ENCODE data around the gene CECR2. TPM values are rescaled to one million over a fixed set of nuclear protein-coding genes. Genes with fewer than 3 reads are reported as not detected.

CECR2 gene
- polyA plus RNA-seq, 1 of the 3 experiments (the other 2 are of a cell fraction): not detected

DNA sequence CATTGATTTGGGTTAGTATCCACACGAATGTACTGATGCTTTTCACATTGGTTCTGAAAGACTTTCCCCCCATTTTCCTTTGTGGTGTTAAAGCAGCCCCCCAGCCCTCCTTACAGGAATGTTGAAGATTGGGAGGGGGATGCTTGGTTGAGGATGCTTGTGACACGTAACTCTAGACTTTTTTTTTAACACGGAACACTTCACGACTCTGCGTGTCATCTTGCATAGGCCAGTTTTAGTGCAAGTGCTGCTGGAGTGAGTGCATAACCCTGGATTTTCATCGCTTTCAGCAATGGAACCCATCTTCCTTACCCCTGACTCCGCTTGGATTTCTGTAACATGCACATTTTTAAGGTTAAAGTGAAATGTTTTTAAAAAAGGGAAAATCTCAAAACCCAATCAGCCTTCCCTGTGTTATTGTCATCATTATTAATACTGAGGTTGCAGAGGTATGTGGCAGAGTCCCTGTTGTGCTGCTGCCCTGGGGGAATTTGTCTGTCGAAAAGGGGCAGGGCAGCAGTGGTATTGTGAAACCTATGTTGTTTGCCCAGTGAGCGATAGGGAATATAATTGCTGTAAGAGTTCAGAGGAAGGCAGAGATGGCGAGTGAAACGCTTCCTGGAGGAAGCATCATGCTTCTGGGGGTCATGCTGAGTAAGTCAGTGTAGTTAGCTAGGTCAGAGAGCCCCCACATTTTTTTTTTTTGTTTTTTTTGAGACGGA, 12.1 kb downstream of the CECR2 start:
- H4K20me1 ChIP-seq (ENCODE audit: insufficient read depth): no peaks in the 10 kb centered on the region
- no peak overlapping the region for H3K9ac ChIP-seq
- H3K4me3 ChIP-seq (ENCODE audit: low read depth in 2 of 2, low read length in 1 of 2): no peak overlapping the region
- WGBS (ENCODE audit: low lambda C conversion rate): 18% methylated on average over 12 of the region's 12 CpGs
- H3K9me3 ChIP-seq: no peaks in the 10 kb centered on the region
- CTCF ChIA-PET: no interaction called here
- POLR2A ChIA-PET: no interaction called here
- no peak overlapping the region for H2AFZ ChIP-seq (ENCODE audit: low read depth)
- TF ChIP-seq USF1 (IDR thresholded peaks at IDR 0.05; ENCODE audit: borderline replicate concordance, low read depth) (no peak), GABPA (IDR thresholded peaks at IDR 0.05; ENCODE audit: low read depth) (no peak), NFIC (IDR thresholded peaks at IDR 0.05; ENCODE audit: borderline replicate concordance) (no peak), MXI1 (IDR thresholded peaks at IDR 0.05; ENCODE audit: low read depth, low read length) (no peak)
- TF ChIP-seq, protein P1, sequence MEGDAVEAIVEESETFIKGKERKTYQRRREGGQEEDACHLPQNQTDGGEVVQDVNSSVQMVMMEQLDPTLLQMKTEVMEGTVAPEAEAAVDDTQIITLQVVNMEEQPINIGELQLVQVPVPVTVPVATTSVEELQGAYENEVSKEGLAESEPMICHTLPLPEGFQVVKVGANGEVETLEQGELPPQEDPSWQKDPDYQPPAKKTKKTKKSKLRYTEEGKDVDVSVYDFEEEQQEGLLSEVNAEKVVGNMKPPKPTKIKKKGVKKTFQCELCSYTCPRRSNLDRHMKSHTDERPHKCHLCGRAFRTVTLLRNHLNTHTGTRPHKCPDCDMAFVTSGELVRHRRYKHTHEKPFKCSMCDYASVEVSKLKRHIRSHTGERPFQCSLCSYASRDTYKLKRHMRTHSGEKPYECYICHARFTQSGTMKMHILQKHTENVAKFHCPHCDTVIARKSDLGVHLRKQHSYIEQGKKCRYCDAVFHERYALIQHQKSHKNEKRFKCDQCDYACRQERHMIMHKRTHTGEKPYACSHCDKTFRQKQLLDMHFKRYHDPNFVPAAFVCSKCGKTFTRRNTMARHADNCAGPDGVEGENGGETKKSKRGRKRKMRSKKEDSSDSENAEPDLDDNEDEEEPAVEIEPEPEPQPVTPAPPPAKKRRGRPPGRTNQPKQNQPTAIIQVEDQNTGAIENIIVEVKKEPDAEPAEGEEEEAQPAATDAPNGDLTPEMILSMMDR (IDR thresholded peaks at IDR 0.05): no peak
- H3K4me1 ChIP-seq (ENCODE audit: control insufficient read depth in 1 of 2, insufficient read depth in 2 of 2, low read depth in 1 of 2, low read length in 1 of 2): no peaks in the 10 kb centered on the region
- H3K27me3 ChIP-seq (ENCODE audit: insufficient read depth): peaks cover 44% of the 10 kb centered on the region
- no peak overlapping the region for H3K27ac ChIP-seq (ENCODE audit: low read depth in 2 of 2, low read length in 1 of 2)
- H3K79me2 ChIP-seq (ENCODE audit: insufficient read depth): no peaks in the 10 kb centered on the region
- no peaks in the 10 kb centered on the region for H3K36me3 ChIP-seq (replicated peaks in 1 of 2; ENCODE audit: control insufficient read depth in 1 of 2, insufficient read depth in 2 of 2, low read length in 1 of 2)
- no peak overlapping the region for H3K4me2 ChIP-seq
- DNase-seq: no peak
- no peaks in the 10 kb centered on the region for H3K9me2 ChIP-seq
- H3F3A ChIP-seq (replicated peaks; ENCODE audit: insufficient read depth): no peaks in the 10 kb centered on the region

DNA sequence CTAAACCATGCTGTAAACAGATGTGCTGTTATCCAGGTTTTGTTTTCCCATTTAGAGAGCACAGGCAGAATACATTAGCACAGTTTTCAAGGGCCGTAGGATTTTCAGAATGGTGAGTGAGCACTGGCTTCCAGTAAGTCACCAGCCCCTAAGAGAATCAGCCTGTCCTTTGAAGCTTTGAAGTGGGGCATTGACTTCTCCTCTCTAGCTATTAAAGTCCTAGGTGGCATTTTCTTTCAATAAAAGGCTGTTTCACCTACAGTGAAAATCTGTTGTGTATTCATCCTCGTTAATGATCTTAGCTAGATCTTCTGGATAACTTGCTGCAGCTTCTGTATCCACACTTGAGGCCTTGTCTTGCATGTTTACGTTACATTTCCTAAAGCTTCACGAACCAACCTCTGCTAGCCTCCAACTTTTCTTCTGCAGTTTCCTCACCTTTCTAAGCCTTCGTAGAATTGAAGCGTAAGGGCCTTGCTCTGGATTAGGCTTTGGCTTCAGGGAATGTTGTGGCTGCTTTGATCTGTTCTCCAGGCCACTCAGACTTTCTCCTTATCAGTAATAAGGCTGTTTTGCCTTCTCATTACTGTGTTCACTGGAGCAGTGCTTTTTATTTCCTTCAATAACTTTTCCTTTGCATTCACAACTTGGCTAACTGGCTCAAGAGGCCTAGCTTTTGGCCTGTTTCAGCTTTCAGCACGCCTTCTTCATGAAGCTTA, 15.5 kb downstream of the CECR2 start:
- no peaks in the 10 kb centered on the region for H3K36me3 ChIP-seq (replicated peaks in 1 of 2; ENCODE audit: control insufficient read depth in 1 of 2, insufficient read depth in 2 of 2, low read length in 1 of 2)
- H3K4me2 ChIP-seq: no peak overlapping the region
- no peaks in the 10 kb centered on the region for H3K9me3 ChIP-seq
- CTCF ChIA-PET: no interaction called here
- H3K9me2 ChIP-seq: no peaks in the 10 kb centered on the region
- POLR2A ChIA-PET: no interaction called here
- H3K4me1 ChIP-seq (ENCODE audit: control insufficient read depth in 1 of 2, insufficient read depth in 2 of 2, low read depth in 1 of 2, low read length in 1 of 2): no peaks in the 10 kb centered on the region
- H3F3A ChIP-seq (replicated peaks; ENCODE audit: insufficient read depth): no peaks in the 10 kb centered on the region
- no peak overlapping the region for H3K9ac ChIP-seq
- H4K20me1 ChIP-seq (ENCODE audit: insufficient read depth): no peaks in the 10 kb centered on the region
- H3K27me3 ChIP-seq (ENCODE audit: insufficient read depth): peaks cover 49% of the 10 kb centered on the region; the same call in 1 of the 2 replicates
- no peak overlapping the region for H3K27ac ChIP-seq (ENCODE audit: low read depth in 2 of 2, low read length in 1 of 2)
- WGBS (ENCODE audit: low lambda C conversion rate): 16% methylated on average over 7 of the region's 7 CpGs
- H2AFZ ChIP-seq (ENCODE audit: low read depth): no peak overlapping the region
- H3K4me3 ChIP-seq (ENCODE audit: low read depth in 2 of 2, low read length in 1 of 2): no peak overlapping the region
- H3K79me2 ChIP-seq (ENCODE audit: insufficient read depth): no peaks in the 10 kb centered on the region
- TF ChIP-seq TAF1 (IDR thresholded peaks at IDR 0.05; ENCODE audit: borderline replicate concordance, low read depth, low read length): no peak
- no peak for DNase-seq

GRCh38 chr22:17387356-17387755, 18.1 kb downstream of the CECR2 start:
- H3K4me1 ChIP-seq (ENCODE audit: control insufficient read depth in 1 of 2, insufficient read depth in 2 of 2, low read depth in 1 of 2, low read length in 1 of 2): no peaks in the 10 kb centered on the region
- H3F3A ChIP-seq (replicated peaks; ENCODE audit: insufficient read depth): no peaks in the 10 kb centered on the region
- no peak overlapping the region for H3K4me2 ChIP-seq
- H3K4me3 ChIP-seq (ENCODE audit: low read depth in 2 of 2, low read length in 1 of 2): no peak overlapping the region
- H3K9ac ChIP-seq: no peak overlapping the region
- H3K36me3 ChIP-seq (replicated peaks in 1 of 2; ENCODE audit: control insufficient read depth in 1 of 2, insufficient read depth in 2 of 2, low read length in 1 of 2): no peaks in the 10 kb centered on the region
- H3K27me3 ChIP-seq (ENCODE audit: insufficient read depth): peaks cover 47% of the 10 kb centered on the region; the same call in 1 of the 2 replicates
- no peak overlapping the region for H3K27ac ChIP-seq (ENCODE audit: low read depth in 2 of 2, low read length in 1 of 2)
- H3K9me3 ChIP-seq: no peaks in the 10 kb centered on the region
- H2AFZ ChIP-seq (ENCODE audit: low read depth): no peak overlapping the region
- POLR2A ChIA-PET: no interaction called here
- no peaks in the 10 kb centered on the region for H3K79me2 ChIP-seq (ENCODE audit: insufficient read depth)
- 5% methylated on average over 9 of the region's 9 CpGs for WGBS (ENCODE audit: low lambda C conversion rate)
- no peaks in the 10 kb centered on the region for H4K20me1 ChIP-seq (ENCODE audit: insufficient read depth)
- no peak for DNase-seq
- no peaks in the 10 kb centered on the region for H3K9me2 ChIP-seq
- CTCF ChIA-PET: no interaction called here
- TF ChIP-seq PBX3 (IDR thresholded peaks at IDR 0.05): no peak
- TF ChIP-seq, protein P1 (IDR thresholded peaks at IDR 0.05): no peak
- no peak for TF ChIP-seq SMC3 (IDR thresholded peaks at IDR 0.05; ENCODE audit: low read depth, low read length)
- TF ChIP-seq JUND (IDR thresholded peaks at IDR 0.05): no peak
- TF ChIP-seq POLR2AphosphoS5 (IDR thresholded peaks at IDR 0.05; ENCODE audit: low read depth, low read length): no peak
- TF ChIP-seq YY1 (IDR thresholded peaks at IDR 0.05; ENCODE audit: low read depth): no peak
- no peak for TF ChIP-seq FOSL2 (IDR thresholded peaks at IDR 0.05; ENCODE audit: borderline replicate concordance, low read depth)
- TF ChIP-seq RCOR1 (IDR thresholded peaks at IDR 0.05; ENCODE audit: low read length): no peak
- TF ChIP-seq NFIC (IDR thresholded peaks at IDR 0.05; ENCODE audit: borderline replicate concordance): no peak
- no peak for TF ChIP-seq MAX (IDR thresholded peaks at IDR 0.05; ENCODE audit: low read depth)
